Occipital lobe (tissue), 2 donors: ENCODE results near the gene ANKFN1. TPM values are rescaled to one million over a fixed set of nuclear protein-coding genes. Genes with fewer than 3 reads are reported as not detected.
"Not testable (repeated sequence)": the region's sequence is repeated elsewhere in the genome, so short reads cannot be mapped to it uniquely, and the experiment has no call there.

Source experiments
- DNase-seq: peaks from one replicate; lab custom pipeline; 2025; lab: John Stamatoyannopoulos, UW
- total RNA-seq: library from RNA; depleted of rRNA; stranded (reverse); fragments of >200 nt; gene quantifications from one replicate; pipeline ENCODE4 v1.2.3, GENCODE V29; 2014

The ANKFN1 gene
- total RNA-seq, 1 donor from 2014 or later, result 4.4 TPM

GRCh38 chr17:56324676-56325075 is 171.4 kb downstream of the ANKFN1 start:
- DNase-seq, result no peak

GRCh38 chr17:56325313-56326000 is 172.2 kb downstream of the ANKFN1 start:
- DNase-seq, result no peak

GRCh38 chr17:56326001-56326359 is 172.7 kb downstream of the ANKFN1 start:
- no peak for DNase-seq

GRCh38 chr17:56347639-56348038 is 194.4 kb downstream of the ANKFN1 start:
- DNase-seq, result no peak

GRCh38 chr17:56350592-56350991 is 197.3 kb downstream of the ANKFN1 start:
- DNase-seq, result no peak

- no peak for DNase-seq
These were observed 198.4 kb downstream of the ANKFN1 start for GRCh38 chr17:56351675-56352074.

- DNase-seq, result no peak
These were observed 205.4 kb downstream of the ANKFN1 start for GRCh38 chr17:56358651-56359050.

GRCh38 chr17:56359518-56359917 is 206.2 kb downstream of the ANKFN1 start:
- DNase-seq, result no peak

GRCh38 chr17:56367366-56367765 is 214.1 kb downstream of the ANKFN1 start:
- DNase-seq, result no peak

- no peak for DNase-seq
These were observed 220.9 kb downstream of the ANKFN1 start for GRCh38 chr17:56373981-56374833.

- no peak for DNase-seq
These were observed 236.1 kb downstream of the ANKFN1 start for GRCh38 chr17:56389356-56389755.

- DNase-seq, result no peak
These were observed 239.0 kb downstream of the ANKFN1 start for GRCh38 chr17:56392321-56392720.

- no peak for DNase-seq
These were observed 239.9 kb downstream of the ANKFN1 start for GRCh38 chr17:56393156-56393555.

GRCh38 chr17:56395787-56396186 is 242.5 kb downstream of the ANKFN1 start:
- DNase-seq, result no peak

GRCh38 chr17:56407086-56407485 is 253.8 kb downstream of the ANKFN1 start:
- no peak for DNase-seq

- DNase-seq, result not testable (repeated sequence)
These were observed 259.1 kb downstream of the ANKFN1 start for GRCh38 chr17:56412356-56412755.

- no peak for DNase-seq
These were observed 263.5 kb downstream of the ANKFN1 start for GRCh38 chr17:56416682-56417351.

- DNase-seq, result no peak
These were observed 270.7 kb downstream of the ANKFN1 start for GRCh38 chr17:56424005-56424404.

GRCh38 chr17:56424543-56425044 is 271.3 kb downstream of the ANKFN1 start:
- no peak for DNase-seq

- DNase-seq, result no peak
These were observed 272.2 kb downstream of the ANKFN1 start for GRCh38 chr17:56425483-56425882.

GRCh38 chr17:56426901-56427300 is 273.6 kb downstream of the ANKFN1 start:
- no peak for DNase-seq

GRCh38 chr17:56431736-56432135 is 278.5 kb downstream of the ANKFN1 start:
- DNase-seq, result no peak
